Gastroesophageal sphincter (tissue), 3 donors: ENCODE measurements around the gene KCND2.
A peak's percentile ranks its signal among the peaks of the same experiment; 100 is the strongest.

ENCODE experiments used
- EP300 ChIP-seq: sonication (generic); formaldehyde crosslinking; IDR thresholded peaks from one replicate; pipeline ENCODE4 v1.6.1; 2017; ENCODE audit warnings: antibody characterized with exemption, mild to moderate bottlenecking
- POLR2A ChIP-seq, 2 donors: fragments of 450-650 bp; IDR thresholded peaks; one replicate each; pipeline ENCODE4 v1.6.1; 2017; ENCODE audit warnings: antibody characterized with exemption in 2 of 2, mild to moderate bottlenecking in 2 of 2, moderate library complexity in 1 of 2
- POLR2AphosphoS5 ChIP-seq: sonication (generic); formaldehyde crosslinking; IDR thresholded peaks from one replicate; pipeline ENCODE4 v1.6.1; 2017; ENCODE audit warnings: antibody characterized with exemption
- TF ChIP-seq, protein P1 (sequence below), 4 experiments: fragments of 200-600 bp in 2 of 4; fragments of 450-650 bp in 2 of 4; sonication (generic) in 1 of 4; IDR thresholded peaks; one replicate each; pipeline ENCODE4 v1.5.1; 2017 to 2019; ENCODE audit warnings: antibody characterized with exemption in 4 of 4, mild to moderate bottlenecking in 2 of 4, moderate library complexity in 2 of 4

GRCh38 chr7:120725376-120726039, 452.5 kb downstream of the KCND2 start:
- TF ChIP-seq POLR2A (IDR thresholded peaks at IDR 0.05) = no peak
- TF ChIP-seq POLR2AphosphoS5 = no peak
- TF ChIP-seq, protein P1, sequence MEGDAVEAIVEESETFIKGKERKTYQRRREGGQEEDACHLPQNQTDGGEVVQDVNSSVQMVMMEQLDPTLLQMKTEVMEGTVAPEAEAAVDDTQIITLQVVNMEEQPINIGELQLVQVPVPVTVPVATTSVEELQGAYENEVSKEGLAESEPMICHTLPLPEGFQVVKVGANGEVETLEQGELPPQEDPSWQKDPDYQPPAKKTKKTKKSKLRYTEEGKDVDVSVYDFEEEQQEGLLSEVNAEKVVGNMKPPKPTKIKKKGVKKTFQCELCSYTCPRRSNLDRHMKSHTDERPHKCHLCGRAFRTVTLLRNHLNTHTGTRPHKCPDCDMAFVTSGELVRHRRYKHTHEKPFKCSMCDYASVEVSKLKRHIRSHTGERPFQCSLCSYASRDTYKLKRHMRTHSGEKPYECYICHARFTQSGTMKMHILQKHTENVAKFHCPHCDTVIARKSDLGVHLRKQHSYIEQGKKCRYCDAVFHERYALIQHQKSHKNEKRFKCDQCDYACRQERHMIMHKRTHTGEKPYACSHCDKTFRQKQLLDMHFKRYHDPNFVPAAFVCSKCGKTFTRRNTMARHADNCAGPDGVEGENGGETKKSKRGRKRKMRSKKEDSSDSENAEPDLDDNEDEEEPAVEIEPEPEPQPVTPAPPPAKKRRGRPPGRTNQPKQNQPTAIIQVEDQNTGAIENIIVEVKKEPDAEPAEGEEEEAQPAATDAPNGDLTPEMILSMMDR (IDR thresholded peaks at IDR 0.05) = peak; percentile 28 to 57 (median 34)
- TF ChIP-seq EP300 = no peak
